ENCODE results near the gene AMMECR1.
"Not testable (repeated sequence)": the region's sequence is repeated elsewhere in the genome, so short reads cannot be mapped to it uniquely, and the experiment has no call there.

Gene AMMECR1

GRCh38 chrX:110317820-110318663 is at the start of gene AMMECR1:
Gene AMMECR1, minus strand, starts transcription at chrX:110318085. Its CDS starts 14 bp downstream, at chrX:110318071.
- FAIRE-seq, result no peak

- no peak for FAIRE-seq
Measured at GRCh38 chrX:110363244-110363643, 45.4 kb upstream of the AMMECR1 start.

- no peak for FAIRE-seq
Measured at GRCh38 chrX:110359273-110359672, 41.4 kb upstream of the AMMECR1 start.

GRCh38 chrX:110358548-110358947 is 40.7 kb upstream of the AMMECR1 start, which contains the start of gene RTL9:
Gene RTL9, plus strand, starts transcription at chrX:110358848. Its CDS starts 91,770 bp downstream, at chrX:110450618.
- no peak for FAIRE-seq

GRCh38 chrX:110346681-110347080 is 28.8 kb upstream of the AMMECR1 start:
- no peak for FAIRE-seq

- FAIRE-seq, result no peak
Measured at GRCh38 chrX:110341189-110342035, 23.5 kb upstream of the AMMECR1 start.

- FAIRE-seq, result no peak
Measured at GRCh38 chrX:110338935-110339334, 21.1 kb upstream of the AMMECR1 start.

- FAIRE-seq, result not testable (repeated sequence)
Measured at GRCh38 chrX:110333458-110333857, 15.6 kb upstream of the AMMECR1 start.

GRCh38 chrX:110331444-110332030 is 13.7 kb upstream of the AMMECR1 start:
- no peak for FAIRE-seq

- not testable (repeated sequence) for FAIRE-seq
Measured at GRCh38 chrX:110328613-110329012, 10.7 kb upstream of the AMMECR1 start.

- no peak for FAIRE-seq
Measured at GRCh38 chrX:110327336-110327735, 9.5 kb upstream of the AMMECR1 start.

- no peak for FAIRE-seq
Measured at GRCh38 chrX:110326712-110327111, 8.8 kb upstream of the AMMECR1 start.

- FAIRE-seq, result no peak
Measured at GRCh38 chrX:110322603-110323002, 4.7 kb upstream of the AMMECR1 start.

GRCh38 chrX:110321670-110322069 is 3.8 kb upstream of the AMMECR1 start:
- FAIRE-seq, result no peak

- no peak for FAIRE-seq
Measured at GRCh38 chrX:110321081-110321480, 3.2 kb upstream of the AMMECR1 start.

GRCh38 chrX:110320381-110320987 is 2.6 kb upstream of the AMMECR1 start:
- FAIRE-seq, result no peak

GRCh38 chrX:110318664-110318968 is 731 bp upstream of the AMMECR1 start:
- no peak for FAIRE-seq

GRCh38 chrX:110317061-110317819 is 645 bp downstream of the AMMECR1 start:
- FAIRE-seq, result no peak

- no peak for FAIRE-seq
Measured at GRCh38 chrX:110316351-110317060, 1.4 kb downstream of the AMMECR1 start.

- FAIRE-seq, result no peak
Measured at GRCh38 chrX:110315551-110315950, 2.3 kb downstream of the AMMECR1 start.

- no peak for FAIRE-seq
Measured at GRCh38 chrX:110311437-110312230, 6.3 kb downstream of the AMMECR1 start.

Data from endometrium (tissue), 2 donors.